NCI-H460 (cell line): ENCODE results near the gene B3GALT6. TPM values are rescaled to one million over a fixed set of nuclear protein-coding genes. Genes with fewer than 3 reads are reported as not detected.

Source experiments
- DNase-seq: peaks from one replicate; pipeline ENCODE4 v3.0.0-alpha.2; 2016; ENCODE audit warnings: low read depth; ENCODE audit errors: extremely low read depth
- total RNA-seq: library from RNA; depleted of rRNA; stranded (reverse); fragments of >200 nt; shearing (Covaris generic); gene quantifications from 2 replicates; pipeline ENCODE4 v1.2.3, GENCODE V29; 2014; rRNA removed

The B3GALT6 gene
- total RNA-seq, 1 experiment from 2014 or later = 15.6 TPM

DNA sequence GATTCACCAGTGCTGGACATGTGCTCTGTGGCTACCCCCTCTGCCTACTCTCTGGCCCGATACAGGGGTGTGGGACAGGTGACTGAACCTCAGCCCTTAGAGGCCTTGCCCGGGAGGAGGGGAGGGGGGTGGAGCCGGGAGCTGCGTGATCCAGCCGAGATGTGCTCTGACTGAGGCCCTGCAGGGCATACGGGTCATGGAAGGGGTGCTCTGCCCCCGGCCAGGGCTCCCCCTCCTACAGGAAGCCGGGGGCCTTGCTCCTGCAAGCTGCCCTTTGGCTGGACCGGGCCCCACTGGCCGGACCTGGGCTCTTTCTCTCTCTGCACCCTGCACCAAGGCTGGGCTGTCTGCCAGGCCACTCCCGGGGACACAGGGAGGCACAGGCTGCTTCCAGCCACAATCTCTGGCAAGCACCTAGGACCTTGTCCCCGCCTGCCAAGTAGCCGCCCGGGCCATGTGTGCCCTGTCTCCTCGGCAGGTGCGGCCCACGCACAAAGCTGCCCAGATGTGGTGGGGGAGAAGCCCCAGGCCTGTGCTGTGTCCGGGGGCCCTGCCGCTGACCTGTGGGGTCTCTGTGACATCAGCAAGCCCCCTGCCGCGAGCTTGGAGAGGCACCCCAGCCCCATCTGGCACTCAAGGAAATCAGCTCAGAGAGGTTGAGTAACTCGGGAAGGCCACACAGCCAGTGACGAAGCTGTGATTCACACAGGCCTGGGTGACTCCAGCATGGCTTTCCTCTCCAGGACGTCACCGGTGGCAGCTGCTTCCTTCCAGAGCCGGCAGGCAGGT lies 49.7 kb downstream of the B3GALT6 start:
- DNase-seq = no peak

DNA sequence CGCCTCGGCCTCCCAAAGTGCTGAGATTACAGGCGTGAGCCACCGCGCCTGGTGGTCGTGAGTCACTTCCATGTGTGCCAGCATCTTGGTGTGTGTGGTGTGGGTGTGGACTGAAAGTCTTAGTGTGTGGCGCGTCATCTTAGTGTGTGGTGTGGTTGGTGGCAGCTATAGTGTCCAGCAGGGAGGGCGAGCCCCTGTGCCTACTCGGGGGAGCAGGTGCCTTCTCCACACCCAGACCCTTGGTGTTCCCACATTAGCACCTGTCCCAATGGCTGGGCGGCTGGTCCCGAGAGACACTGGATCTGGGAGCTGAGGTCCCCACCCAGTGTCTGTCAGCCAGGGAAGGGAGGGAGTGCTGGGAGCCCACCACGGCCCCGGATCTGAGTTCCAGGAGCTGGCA lies 51.0 kb downstream of the B3GALT6 start:
- DNase-seq = no peak

DNA sequence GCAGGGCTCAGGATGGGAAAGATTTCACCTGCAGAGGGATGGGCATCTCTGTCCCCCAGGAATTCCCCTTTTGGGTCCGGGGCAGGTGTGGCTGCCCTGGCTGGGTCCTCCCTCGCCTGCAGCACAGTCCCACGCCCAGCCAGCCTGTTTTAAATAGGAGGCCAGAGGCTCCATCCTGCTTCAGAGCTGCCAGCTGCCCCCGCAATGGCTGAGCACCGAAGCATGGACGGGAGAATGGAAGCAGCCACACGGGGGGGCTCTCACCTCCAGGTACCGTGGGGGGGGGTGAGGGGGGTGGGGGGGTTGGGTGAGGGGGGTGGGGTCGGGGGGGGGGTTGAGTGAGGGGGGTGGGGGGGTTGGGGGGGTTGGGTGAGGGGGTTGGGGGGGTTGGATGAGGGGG lies 51.8 kb downstream of the B3GALT6 start:
- DNase-seq = no peak

Other genes with a start within 250 kb of the B3GALT6 start
- 10.6 and 13.5 TPM in 2 replicates for gene HES4, start 232.1 kb upstream of the B3GALT6 start, total RNA-seq
- gene ISG15, start 218.7 kb upstream of the B3GALT6 start, total RNA-seq = 5.3 TPM in 2 replicates
- gene AGRN, start 212.1 kb upstream of the B3GALT6 start, total RNA-seq = 37.8 and 48.0 TPM in 2 replicates
- gene RNF223, start 157.9 kb upstream of the B3GALT6 start, total RNA-seq = 0.20 TPM in 1 of 2 replicates, not detected in the other
- gene C1orf159, start 116.1 kb upstream of the B3GALT6 start, total RNA-seq = 3.9 and 5.5 TPM in 2 replicates
- not detected in 2 replicates for gene TTLL10, start 58.4 kb upstream of the B3GALT6 start, total RNA-seq
- gene TNFRSF18, start 25.6 kb upstream of the B3GALT6 start, total RNA-seq = not detected in 2 replicates
- gene TNFRSF4, start 18.1 kb upstream of the B3GALT6 start, total RNA-seq = not detected in 2 replicates
- gene SDF4, start 236 bp upstream of the B3GALT6 start, total RNA-seq = 81.0 and 83.6 TPM in 2 replicates
- gene C1QTNF12, start 14.5 kb downstream of the B3GALT6 start, total RNA-seq = 1.3 TPM in 1 of 2 replicates, not detected in the other
- 49.6 and 52.2 TPM in 2 replicates for gene UBE2J2, start 41.6 kb downstream of the B3GALT6 start, total RNA-seq
- 1.6 and 1.7 TPM in 2 replicates for gene SCNN1D, start 48.2 kb downstream of the B3GALT6 start, total RNA-seq
- gene ACAP3, start 75.7 kb downstream of the B3GALT6 start, total RNA-seq = 9.6 and 10.3 TPM in 2 replicates
- gene PUSL1, start 76.4 kb downstream of the B3GALT6 start, total RNA-seq = 13.1 and 18.9 TPM in 2 replicates
- 56.6 and 60.4 TPM in 2 replicates for gene INTS11, start 92.4 kb downstream of the B3GALT6 start, total RNA-seq
- 12.2 and 13.7 TPM in 2 replicates for gene CPTP, start 92.6 kb downstream of the B3GALT6 start, total RNA-seq
- 0.30 and 0.66 TPM in 2 replicates for gene TAS1R3, start 99.0 kb downstream of the B3GALT6 start, total RNA-seq
- gene DVL1, start 117.2 kb downstream of the B3GALT6 start, total RNA-seq = 53.7 and 55.3 TPM in 2 replicates
- gene MXRA8, start 126.3 kb downstream of the B3GALT6 start, total RNA-seq = not detected in 2 replicates
- 103 and 128 TPM in 2 replicates for gene AURKAIP1, start 143.0 kb downstream of the B3GALT6 start, total RNA-seq
- 70.1 and 110 TPM in 2 replicates for gene CCNL2, start 167.1 kb downstream of the B3GALT6 start, total RNA-seq
- gene MRPL20, start 175.1 kb downstream of the B3GALT6 start, total RNA-seq = 132 and 136 TPM in 2 replicates
- 0.15 TPM in 1 of 2 replicates, not detected in the other for gene ANKRD65, start 189.0 kb downstream of the B3GALT6 start, total RNA-seq
- 5.0 and 8.0 TPM in 2 replicates for gene VWA1, start 203.5 kb downstream of the B3GALT6 start, total RNA-seq
- 0.05 and 0.06 TPM in 2 replicates for gene ATAD3C, start 217.5 kb downstream of the B3GALT6 start, total RNA-seq
- 15.4 and 21.1 TPM in 2 replicates for gene ATAD3B, start 239.5 kb downstream of the B3GALT6 start, total RNA-seq